HG03354 (cell line): ENCODE results near the gene CAPN7.
A peak's percentile ranks its signal among the peaks of the same experiment; 100 is the strongest.

Source experiments
- ATAC-seq: cut with Tn5 transposase; IDR thresholded peaks from one replicate; pipeline ENCODE4 v1.9.1; 2021; ENCODE audit warnings: mild to moderate bottlenecking; ENCODE audit not compliant: unreplicated experiment, poor library complexity, severe bottlenecking

The CAPN7 gene

GRCh38 chr3:15197340-15198029 lies 8.6 kb upstream of the CAPN7 start:
- ATAC-seq = no peak

GRCh38 chr3:15198686-15199085 lies 7.4 kb upstream of the CAPN7 start:
- ATAC-seq = no peak

- ATAC-seq = no peak
These were observed 6.4 kb upstream of the CAPN7 start for GRCh38 chr3:15199493-15200105.

GRCh38 chr3:15204005-15204404 lies 2.0 kb upstream of the CAPN7 start:
- no peak for ATAC-seq

- ATAC-seq = no peak
These were observed 538 bp upstream of the CAPN7 start for GRCh38 chr3:15205482-15205933.

- peak; percentile 20 for ATAC-seq
These were observed 873 bp downstream of the CAPN7 start for GRCh38 chr3:15206662-15207576.

GRCh38 chr3:15207836-15208504 lies 1.9 kb downstream of the CAPN7 start:
- no peak for ATAC-seq

GRCh38 chr3:15211937-15212336 lies 5.9 kb downstream of the CAPN7 start:
- no peak for ATAC-seq

- ATAC-seq = no peak
These were observed 8.7 kb downstream of the CAPN7 start for GRCh38 chr3:15214758-15215157.

GRCh38 chr3:15215996-15216395 lies 9.9 kb downstream of the CAPN7 start:
- ATAC-seq = no peak

- ATAC-seq = no peak
These were observed 10.5 kb downstream of the CAPN7 start for GRCh38 chr3:15216501-15216900.

GRCh38 chr3:15217011-15217671 lies 11.1 kb downstream of the CAPN7 start:
- ATAC-seq = no peak

- ATAC-seq = no peak
These were observed 11.8 kb downstream of the CAPN7 start for GRCh38 chr3:15217841-15218267.

- ATAC-seq = no peak
These were observed 12.6 kb downstream of the CAPN7 start for GRCh38 chr3:15218689-15219088.

GRCh38 chr3:15220056-15220455 lies 14.0 kb downstream of the CAPN7 start:
- ATAC-seq = no peak

GRCh38 chr3:15220661-15221060 lies 14.6 kb downstream of the CAPN7 start:
- ATAC-seq = no peak

- ATAC-seq = no peak
These were observed 15.7 kb downstream of the CAPN7 start for GRCh38 chr3:15221574-15222217.

GRCh38 chr3:15223685-15224572 lies 17.9 kb downstream of the CAPN7 start:
- no peak for ATAC-seq
